Astrocyte (in vitro differentiated cells and primary cell): ENCODE results near the gene PLD2. TPM values are rescaled to one million over a fixed set of nuclear protein-coding genes. Genes with fewer than 3 reads are reported as not detected.

Experiments
- DNase-seq: peaks from one replicate; pipeline ENCODE4 v3.0.0-alpha.2; 2010; ENCODE audit warnings: low read depth
- FAIRE-seq: peaks from 2 replicates; lab custom pipeline; 2011; peaks lifted over from hg19 to GRCh38; lab: Jason Lieb, UNC
- H2AFZ ChIP-seq: 2 replicates; pipeline ENCODE4 v1.6.0; 2012; ENCODE audit warnings: low read depth, low read length, inconsistent platforms
- H3K27ac ChIP-seq: 2 replicates; pipeline ENCODE4 v1.5.1; 2011; ENCODE audit warnings: low read depth, low read length, inconsistent platforms
- H3K27me3 ChIP-seq: 2 replicates; pipeline ENCODE4 v1.6.0; 2011; ENCODE audit warnings: low read length, inconsistent platforms; ENCODE audit not compliant: insufficient read depth
- H3K36me3 ChIP-seq: 2 replicates; pipeline ENCODE4 v1.5.1; 2011; ENCODE audit warnings: low read length, inconsistent platforms; ENCODE audit not compliant: insufficient read depth
- H3K4me1 ChIP-seq: 2 replicates; pipeline ENCODE4 v1.5.1; 2011; ENCODE audit warnings: low read length, inconsistent platforms; ENCODE audit not compliant: insufficient read depth
- H3K4me2 ChIP-seq: 2 replicates; pipeline ENCODE4 v1.6.0; 2012; ENCODE audit warnings: low read length, inconsistent platforms
- H3K4me3 ChIP-seq: 2 replicates; pipeline ENCODE4 v1.5.1; 2011; ENCODE audit warnings: low read depth, mild to moderate bottlenecking, low read length, inconsistent platforms; ENCODE audit not compliant: insufficient read depth
- H3K79me2 ChIP-seq: 2 replicates; pipeline ENCODE4 v1.6.0; 2012; ENCODE audit warnings: mild to moderate bottlenecking, low read length, inconsistent platforms; ENCODE audit not compliant: insufficient read depth
- H3K9ac ChIP-seq: 2 replicates; pipeline ENCODE4 v1.6.0; 2012; ENCODE audit warnings: mild to moderate bottlenecking, low read length, inconsistent platforms
- H3K9me3 ChIP-seq: 2 replicates; pipeline ENCODE4 v1.5.1; 2012; ENCODE audit warnings: low read depth, mild to moderate bottlenecking, low read length, inconsistent platforms; ENCODE audit not compliant: insufficient read depth
- H4K20me1 ChIP-seq: 2 replicates; pipeline ENCODE4 v1.6.0; 2012; ENCODE audit warnings: low read length, inconsistent platforms; ENCODE audit not compliant: insufficient read depth
- H3K27ac Mint-ChIP-seq: one replicate; pipeline ENCODE4 v1.8.0; 2021; ENCODE audit warnings: mild to moderate bottlenecking, mixed read lengths; ENCODE audit not compliant: unreplicated experiment
- H3K27me3 Mint-ChIP-seq: one replicate; pipeline ENCODE4 v1.8.0; 2021; ENCODE audit warnings: low read depth, mixed read lengths; ENCODE audit not compliant: unreplicated experiment
- H3K36me3 Mint-ChIP-seq: one replicate; pipeline ENCODE4 v1.8.0; 2021; ENCODE audit warnings: low read depth, mixed read lengths; ENCODE audit not compliant: unreplicated experiment
- H3K4me1 Mint-ChIP-seq: one replicate; pipeline ENCODE4 v1.8.0; 2021; ENCODE audit warnings: low read depth, mixed read lengths; ENCODE audit not compliant: unreplicated experiment
- H3K4me3 Mint-ChIP-seq: one replicate; pipeline ENCODE4 v1.8.0; 2021; ENCODE audit warnings: mild to moderate bottlenecking, moderate library complexity, mixed read lengths; ENCODE audit not compliant: unreplicated experiment
- H3K9me3 Mint-ChIP-seq: one replicate; pipeline ENCODE4 v1.8.0; 2021; ENCODE audit warnings: mild to moderate bottlenecking, mixed read lengths; ENCODE audit not compliant: unreplicated experiment
- EZH2 ChIP-seq: IDR thresholded peaks from 2 replicates; pipeline ENCODE4 v1.6.1; 2012; ENCODE audit warnings: mild to moderate bottlenecking, low read length, inconsistent platforms; ENCODE audit not compliant: insufficient read depth
- total RNA-seq: library from RNA; stranded (reverse); gene quantifications from 2 replicates; pipeline ENCODE4 v1.2.1, GENCODE V29; 2021
- TF ChIP-seq, protein P1 (sequence below): IDR thresholded peaks from 2 replicates; pipeline ENCODE4 v1.5.1; 2011; ENCODE audit warnings: low read depth, mild to moderate bottlenecking, inconsistent platforms, low read length, moderate library complexity; ENCODE audit not compliant: insufficient read depth

The PLD2 gene
- total RNA-seq, 1 donor from 2014 or later = 29.3 TPM

DNA sequence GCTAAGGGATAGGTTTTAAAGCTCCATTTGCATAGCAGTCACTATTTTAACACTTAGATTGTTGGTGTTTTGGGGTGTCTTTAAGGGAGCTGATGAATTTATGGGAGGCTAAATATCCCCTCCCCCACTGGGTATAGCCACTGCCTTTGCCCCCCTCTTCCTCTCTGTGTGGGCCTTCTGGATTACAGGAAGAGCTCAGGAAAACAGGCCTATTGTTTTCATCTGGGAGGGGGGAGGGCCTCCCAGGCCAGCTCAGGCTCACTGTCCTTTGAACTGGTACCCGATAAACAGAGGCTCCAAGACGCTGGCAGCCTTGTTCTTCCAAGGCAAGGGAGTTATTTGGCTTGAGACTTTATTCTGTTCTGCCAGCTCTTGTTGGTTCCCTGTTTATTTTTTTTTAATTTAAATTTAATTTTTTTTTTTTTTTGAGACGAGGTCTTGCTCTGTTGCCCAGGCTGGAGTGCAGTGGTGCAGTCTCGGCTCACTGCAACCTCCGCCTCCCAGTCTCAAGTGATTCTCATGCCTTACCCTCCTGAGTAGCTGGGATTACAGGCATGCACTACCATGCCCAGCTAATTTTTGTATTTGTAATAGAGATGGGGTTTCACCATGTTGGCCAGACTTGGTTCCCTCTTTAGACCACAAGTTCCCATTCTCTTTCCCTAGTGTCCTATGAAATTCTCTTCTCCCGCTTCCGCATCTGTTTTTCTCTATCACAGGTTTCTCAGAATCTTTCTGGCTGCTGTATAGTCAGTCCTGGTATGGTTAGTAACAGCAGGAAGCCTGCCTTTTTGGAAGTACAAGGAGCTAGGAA lies 51.3 kb downstream of the PLD2 start:
- no peaks in the 10 kb centered on the region for H3K9me3 ChIP-seq
- no peak overlapping the region for H3K27ac ChIP-seq
- TF ChIP-seq EZH2 = no peak
- TF ChIP-seq, protein P1, sequence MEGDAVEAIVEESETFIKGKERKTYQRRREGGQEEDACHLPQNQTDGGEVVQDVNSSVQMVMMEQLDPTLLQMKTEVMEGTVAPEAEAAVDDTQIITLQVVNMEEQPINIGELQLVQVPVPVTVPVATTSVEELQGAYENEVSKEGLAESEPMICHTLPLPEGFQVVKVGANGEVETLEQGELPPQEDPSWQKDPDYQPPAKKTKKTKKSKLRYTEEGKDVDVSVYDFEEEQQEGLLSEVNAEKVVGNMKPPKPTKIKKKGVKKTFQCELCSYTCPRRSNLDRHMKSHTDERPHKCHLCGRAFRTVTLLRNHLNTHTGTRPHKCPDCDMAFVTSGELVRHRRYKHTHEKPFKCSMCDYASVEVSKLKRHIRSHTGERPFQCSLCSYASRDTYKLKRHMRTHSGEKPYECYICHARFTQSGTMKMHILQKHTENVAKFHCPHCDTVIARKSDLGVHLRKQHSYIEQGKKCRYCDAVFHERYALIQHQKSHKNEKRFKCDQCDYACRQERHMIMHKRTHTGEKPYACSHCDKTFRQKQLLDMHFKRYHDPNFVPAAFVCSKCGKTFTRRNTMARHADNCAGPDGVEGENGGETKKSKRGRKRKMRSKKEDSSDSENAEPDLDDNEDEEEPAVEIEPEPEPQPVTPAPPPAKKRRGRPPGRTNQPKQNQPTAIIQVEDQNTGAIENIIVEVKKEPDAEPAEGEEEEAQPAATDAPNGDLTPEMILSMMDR = no peak
- H3K4me1 ChIP-seq = peaks cover 15% of the 10 kb centered on the region
- no peak overlapping the region for H3K27ac Mint-ChIP-seq
- peak overlapping the region; percentile 28 for H3K4me2 ChIP-seq
- H3K27me3 ChIP-seq = no peaks in the 10 kb centered on the region
- no peak for FAIRE-seq
- no peak for DNase-seq
- no peak overlapping the region for H2AFZ ChIP-seq
- H3K9me3 Mint-ChIP-seq = peaks cover 2% of the 10 kb centered on the region
- peaks cover 65% of the 10 kb centered on the region for H4K20me1 ChIP-seq
- H3K9ac ChIP-seq = peak overlapping the region; percentile 48
- H3K36me3 ChIP-seq = no peaks in the 10 kb centered on the region
- H3K4me3 Mint-ChIP-seq = peak overlapping the region; percentile 34
- peaks cover 22% of the 10 kb centered on the region for H3K36me3 Mint-ChIP-seq
- H3K27me3 Mint-ChIP-seq = no peaks in the 10 kb centered on the region
- H3K4me1 Mint-ChIP-seq = peaks cover 35% of the 10 kb centered on the region
- H3K4me3 ChIP-seq = no peak overlapping the region
- peaks cover 24% of the 10 kb centered on the region for H3K79me2 ChIP-seq

DNA sequence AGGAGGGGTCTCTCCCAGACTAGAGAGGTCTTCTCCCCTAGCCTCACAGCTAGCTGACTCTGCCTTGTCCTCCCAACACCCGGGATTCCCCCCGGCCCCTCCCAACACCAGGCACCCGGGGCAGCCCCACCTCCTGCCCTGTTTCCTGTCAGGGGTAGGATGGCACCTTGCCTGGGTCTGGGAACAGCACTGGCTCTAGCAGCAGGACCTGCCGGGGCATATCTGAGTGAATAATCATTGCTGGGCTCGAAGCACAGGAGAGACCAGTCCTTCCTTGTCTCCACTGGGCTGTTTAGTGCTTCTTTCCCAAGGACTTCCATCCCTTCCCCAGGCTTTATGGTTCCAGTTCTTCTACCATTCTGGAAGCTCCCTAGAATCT lies 51.9 kb downstream of the PLD2 start:
- Mint-ChIP-seq H3K27ac (peak overlapping the region; percentile 77), H3K9me3 (peaks cover 2% of the 10 kb centered on the region), H3K27me3 (no peaks in the 10 kb centered on the region), H3K4me3 (no peak overlapping the region), H3K4me1 (peaks cover 31% of the 10 kb centered on the region), H3K36me3 (peaks cover 22% of the 10 kb centered on the region)
- H3K27ac ChIP-seq = no peak overlapping the region
- H3K9ac ChIP-seq = no peak overlapping the region
- H3K27me3 ChIP-seq = no peaks in the 10 kb centered on the region
- FAIRE-seq = no peak
- DNase-seq = peak; percentile 46
- peaks cover 21% of the 10 kb centered on the region for H3K79me2 ChIP-seq
- no peaks in the 10 kb centered on the region for H3K36me3 ChIP-seq
- peaks cover 15% of the 10 kb centered on the region for H3K4me1 ChIP-seq
- H3K4me3 ChIP-seq = no peak overlapping the region
- H3K4me2 ChIP-seq = peak overlapping the region; percentile 21
- H3K9me3 ChIP-seq = no peaks in the 10 kb centered on the region
- no peak for TF ChIP-seq EZH2
- TF ChIP-seq, protein P1 = no peak
- no peak overlapping the region for H2AFZ ChIP-seq
- H4K20me1 ChIP-seq = peaks cover 61% of the 10 kb centered on the region
